Epithelial cell of alveolus of lung (primary cell): Measurements from ENCODE around the gene GNRHR. TPM values are rescaled to one million over a fixed set of nuclear protein-coding genes. Genes with fewer than 3 reads are reported as not detected.

Experiments
- total RNA-seq: library from RNA; depleted of rRNA; stranded (reverse); fragments of >200 nt; gene quantifications from 2 replicates; pipeline ENCODE4 v1.2.1, GENCODE V29; 2015

GNRHR gene, protein sequence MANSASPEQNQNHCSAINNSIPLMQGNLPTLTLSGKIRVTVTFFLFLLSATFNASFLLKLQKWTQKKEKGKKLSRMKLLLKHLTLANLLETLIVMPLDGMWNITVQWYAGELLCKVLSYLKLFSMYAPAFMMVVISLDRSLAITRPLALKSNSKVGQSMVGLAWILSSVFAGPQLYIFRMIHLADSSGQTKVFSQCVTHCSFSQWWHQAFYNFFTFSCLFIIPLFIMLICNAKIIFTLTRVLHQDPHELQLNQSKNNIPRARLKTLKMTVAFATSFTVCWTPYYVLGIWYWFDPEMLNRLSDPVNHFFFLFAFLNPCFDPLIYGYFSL
- not detected in 2 replicates for total RNA-seq

DNA sequence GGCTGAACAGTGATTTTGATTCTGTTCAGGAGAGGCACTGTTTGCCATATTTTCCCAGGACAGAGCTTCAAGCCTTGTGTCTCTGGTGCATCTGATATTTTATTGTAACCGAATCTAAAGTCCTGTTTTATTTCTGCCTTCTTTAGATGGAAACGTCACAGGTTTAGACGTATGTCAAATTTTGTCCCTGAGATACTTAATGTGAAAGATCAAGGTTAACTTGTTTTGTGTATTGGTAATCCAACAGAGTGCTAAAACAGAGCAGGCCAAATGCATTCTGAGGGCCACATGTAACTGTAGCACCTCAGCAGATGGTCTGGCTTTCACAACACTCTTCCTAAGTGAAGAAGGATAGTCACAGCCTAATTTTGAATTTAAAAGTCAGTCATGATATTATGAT, at the start of gene GNRHR:
Gene GNRHR, minus strand, starts transcription at position 101 of the 400 bp plus-strand sequence. Its CDS starts 53 bp downstream, at position 48.

DNA sequence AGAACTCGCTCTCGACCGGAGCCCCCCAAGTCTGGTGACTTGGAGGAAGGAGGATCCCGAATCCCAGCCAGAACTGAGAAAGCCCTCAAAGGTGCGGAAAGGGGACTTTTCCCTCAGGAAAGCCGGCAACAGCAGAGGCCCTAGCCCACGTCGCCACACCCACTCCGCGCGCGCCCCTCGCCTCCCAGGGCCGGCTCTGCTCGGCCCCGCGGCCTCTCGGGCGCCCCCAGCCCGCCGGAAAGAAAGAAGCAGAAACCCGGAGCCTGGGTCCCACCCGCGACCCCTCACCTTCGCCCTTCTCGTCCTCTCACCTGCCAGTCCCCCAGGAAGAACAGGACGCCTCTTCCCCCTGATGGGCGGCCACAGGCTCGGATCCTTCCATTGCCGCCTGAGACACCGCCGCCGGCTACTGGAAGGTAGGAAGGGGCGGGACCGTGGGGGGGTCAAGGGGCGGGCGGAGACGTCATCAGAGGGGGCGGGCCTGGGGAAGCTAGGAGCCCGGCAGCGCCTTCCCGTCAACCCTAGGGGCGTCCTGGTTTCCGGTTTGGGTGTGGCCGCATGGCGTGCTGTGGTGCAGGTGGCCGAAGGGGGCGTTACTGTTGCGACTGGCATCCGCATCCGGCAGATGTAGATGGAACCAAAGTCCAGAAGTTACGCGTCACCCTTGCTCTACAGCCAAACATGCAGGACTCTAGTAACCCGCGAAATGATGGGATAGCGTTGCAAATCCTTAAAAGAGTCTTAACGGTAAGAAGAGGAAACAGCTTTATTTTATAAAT, 53.3 kb downstream of the GNRHR start, which contains the start of gene UBA6:
Gene UBA6, minus strand, starts transcription at position 418 of the 779 bp plus-strand sequence. Its CDS starts 36 bp downstream, at position 382.

Other genes with a start within 250 kb of the GNRHR start
- 5.4 and 12.8 TPM in 2 replicates for gene CENPC, start 208.9 kb downstream of the GNRHR start, total RNA-seq
- not detected in 2 replicates for gene STAP1, start 195.7 kb downstream of the GNRHR start, total RNA-seq
- 16.1 and 70.3 TPM in 2 replicates for gene UBA6, start 53.2 kb downstream of the GNRHR start, total RNA-seq
- not detected in 2 replicates for gene TMPRSS11D, start 129.6 kb upstream of the GNRHR start, total RNA-seq
- gene TMPRSS11A, start 209.1 kb upstream of the GNRHR start, total RNA-seq, result not detected in 2 replicates